Testis (tissue), 2 donors: Measurements from ENCODE around the gene ADAM8.

ENCODE experiments used
- POLR2A ChIP-seq: fragments of 450-650 bp; IDR thresholded peaks from one replicate; pipeline ENCODE4 v1.6.1; 2017; ENCODE audit warnings: antibody characterized with exemption, mild to moderate bottlenecking, moderate library complexity
- TF ChIP-seq, protein P1 (sequence below), 3 experiments: fragments of 450-650 bp in 2 of 3; fragments of 200-600 bp in 1 of 3; sonication (generic) in 1 of 3; IDR thresholded peaks; one replicate each; pipeline ENCODE4 v1.5.1; 2016 to 2019; ENCODE audit warnings: antibody characterized with exemption in 3 of 3, mild to moderate bottlenecking in 2 of 3, moderate library complexity in 1 of 3

DNA sequence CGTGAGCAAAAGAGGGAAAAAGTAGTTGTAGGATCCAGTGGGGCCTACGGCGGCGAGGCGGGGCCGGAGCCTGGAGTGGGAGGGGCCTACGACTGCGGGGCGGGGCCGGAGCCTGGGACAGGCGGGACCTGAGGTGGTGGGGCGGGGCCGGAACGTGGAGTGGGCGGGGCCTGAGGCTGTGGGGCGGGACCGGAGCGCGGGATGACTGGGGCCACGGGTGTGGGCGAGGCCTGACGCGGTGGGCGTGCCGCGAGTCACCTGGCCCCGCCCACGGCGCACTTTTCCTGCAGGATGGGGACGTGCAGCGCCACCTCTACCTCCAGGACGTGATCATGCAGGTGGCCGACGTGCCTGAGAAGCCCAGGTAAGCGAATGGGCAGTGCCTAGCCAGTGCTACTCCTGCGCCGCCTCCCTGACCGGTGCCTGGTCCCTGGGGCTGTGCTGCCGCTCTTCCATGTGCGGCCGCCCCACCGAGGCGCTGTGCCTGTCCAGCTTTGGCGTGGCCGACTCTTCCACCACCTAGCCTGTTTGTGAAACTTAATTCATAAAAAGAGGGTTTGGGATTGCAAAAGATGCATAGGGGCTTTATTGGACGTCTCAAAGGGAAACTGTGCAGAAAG lies 32.5 kb upstream of the ADAM8 start:
- TF ChIP-seq, protein P1, sequence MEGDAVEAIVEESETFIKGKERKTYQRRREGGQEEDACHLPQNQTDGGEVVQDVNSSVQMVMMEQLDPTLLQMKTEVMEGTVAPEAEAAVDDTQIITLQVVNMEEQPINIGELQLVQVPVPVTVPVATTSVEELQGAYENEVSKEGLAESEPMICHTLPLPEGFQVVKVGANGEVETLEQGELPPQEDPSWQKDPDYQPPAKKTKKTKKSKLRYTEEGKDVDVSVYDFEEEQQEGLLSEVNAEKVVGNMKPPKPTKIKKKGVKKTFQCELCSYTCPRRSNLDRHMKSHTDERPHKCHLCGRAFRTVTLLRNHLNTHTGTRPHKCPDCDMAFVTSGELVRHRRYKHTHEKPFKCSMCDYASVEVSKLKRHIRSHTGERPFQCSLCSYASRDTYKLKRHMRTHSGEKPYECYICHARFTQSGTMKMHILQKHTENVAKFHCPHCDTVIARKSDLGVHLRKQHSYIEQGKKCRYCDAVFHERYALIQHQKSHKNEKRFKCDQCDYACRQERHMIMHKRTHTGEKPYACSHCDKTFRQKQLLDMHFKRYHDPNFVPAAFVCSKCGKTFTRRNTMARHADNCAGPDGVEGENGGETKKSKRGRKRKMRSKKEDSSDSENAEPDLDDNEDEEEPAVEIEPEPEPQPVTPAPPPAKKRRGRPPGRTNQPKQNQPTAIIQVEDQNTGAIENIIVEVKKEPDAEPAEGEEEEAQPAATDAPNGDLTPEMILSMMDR (IDR thresholded peaks at IDR 0.05): no peak
- no peak for TF ChIP-seq POLR2A
